ENCODE data around the gene BNIP1.

The BNIP1 gene

DNA sequence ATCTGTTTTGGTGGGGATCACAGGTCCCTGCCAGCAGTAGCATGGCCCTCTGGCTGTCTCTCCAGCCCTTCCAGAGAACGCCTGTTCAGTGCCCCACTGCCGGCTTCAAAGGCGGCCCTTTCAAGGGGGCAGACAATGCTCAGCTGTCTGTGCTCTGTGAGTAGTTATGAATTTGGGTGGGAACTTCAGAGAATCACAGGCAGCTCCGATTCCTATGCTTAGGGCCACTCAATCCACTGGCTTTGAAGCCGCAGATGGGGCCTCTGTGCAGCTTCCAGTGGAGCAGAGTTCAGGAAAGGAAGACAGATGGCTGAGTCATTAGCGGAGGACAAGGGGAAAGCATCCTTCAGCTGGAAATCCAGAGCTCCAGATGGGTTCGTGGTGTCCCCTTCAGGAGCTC, 48.2 kb downstream of the BNIP1 start:
- Histone ChIP-seq H3K9me2 (replicated peaks; ENCODE audit: insufficient read depth, low read length) (no peaks in the 10 kb centered on the region), H3K4me3 (ENCODE audit: low read length) (no peak overlapping the region), H4K20me1 (ENCODE audit: insufficient read depth, low read length) (no peaks in the 10 kb centered on the region), H2AFZ (ENCODE audit: low read length) (no peak overlapping the region), H3K79me2 (ENCODE audit: low read length) (no peaks in the 10 kb centered on the region), H3K4me2 (ENCODE audit: low read depth, low read length) (no peak overlapping the region), H3K9me3 (replicated peaks; ENCODE audit: insufficient read depth, low read length) (no peaks in the 10 kb centered on the region), H3K9ac (ENCODE audit: low read length) (no peak overlapping the region), H3K27ac (ENCODE audit: low read length) (no peak overlapping the region), H3K36me3 (replicated peaks; ENCODE audit: insufficient read depth, low read length) (no peaks in the 10 kb centered on the region), H3K4me1 (ENCODE audit: low read length) (no peaks in the 10 kb centered on the region), H3F3A (ENCODE audit: insufficient read depth, low read length) (no peaks in the 10 kb centered on the region), H3K27me3 (replicated peaks; ENCODE audit: insufficient read depth, low read length) (no peaks in the 10 kb centered on the region)
- no peak for TF ChIP-seq EZH2phosphoT487 (IDR thresholded peaks at IDR 0.05; ENCODE audit: low read length)
- no peak for TF ChIP-seq EZH2 (optimal IDR thresholded peaks at IDR 0.05; ENCODE audit: low read depth, low read length)
- TF ChIP-seq CTCF (IDR thresholded peaks at IDR 0.05; ENCODE audit: low read length): no peak
- DNase-seq: no peak

GRCh38 chr5:173196133-173196952, 52.0 kb downstream of the BNIP1 start:
- H3K4me1 ChIP-seq (ENCODE audit: low read length): no peaks in the 10 kb centered on the region
- TF ChIP-seq EZH2phosphoT487 (IDR thresholded peaks at IDR 0.05; ENCODE audit: low read length) (no peak), CTCF (IDR thresholded peaks at IDR 0.05; ENCODE audit: low read length) (no peak), EZH2 (optimal IDR thresholded peaks at IDR 0.05; ENCODE audit: low read depth, low read length) (no peak)
- H3K4me2 ChIP-seq (ENCODE audit: low read depth, low read length): no peak overlapping the region
- no peak overlapping the region for H2AFZ ChIP-seq (ENCODE audit: low read length)
- H3K9me2 ChIP-seq (replicated peaks; ENCODE audit: insufficient read depth, low read length): no peaks in the 10 kb centered on the region
- no peaks in the 10 kb centered on the region for H4K20me1 ChIP-seq (ENCODE audit: insufficient read depth, low read length)
- no peaks in the 10 kb centered on the region for H3K9me3 ChIP-seq (replicated peaks; ENCODE audit: insufficient read depth, low read length)
- H3K79me2 ChIP-seq (ENCODE audit: low read length): no peaks in the 10 kb centered on the region
- no peak overlapping the region for H3K27ac ChIP-seq (ENCODE audit: low read length)
- no peak for DNase-seq
- no peaks in the 10 kb centered on the region for H3K27me3 ChIP-seq (replicated peaks; ENCODE audit: insufficient read depth, low read length)
- no peaks in the 10 kb centered on the region for H3K36me3 ChIP-seq (replicated peaks; ENCODE audit: insufficient read depth, low read length)
- H3F3A ChIP-seq (ENCODE audit: insufficient read depth, low read length): no peaks in the 10 kb centered on the region
- no peak overlapping the region for H3K4me3 ChIP-seq (ENCODE audit: low read length)
- H3K9ac ChIP-seq (ENCODE audit: low read length): no peak overlapping the region

GRCh38 chr5:173197375-173197891, 53.1 kb downstream of the BNIP1 start:
- Histone ChIP-seq H4K20me1 (ENCODE audit: insufficient read depth, low read length) (no peaks in the 10 kb centered on the region), H3K27ac (ENCODE audit: low read length) (no peak overlapping the region), H3K9me3 (replicated peaks; ENCODE audit: insufficient read depth, low read length) (no peaks in the 10 kb centered on the region), H3K36me3 (replicated peaks; ENCODE audit: insufficient read depth, low read length) (no peaks in the 10 kb centered on the region), H3K9ac (ENCODE audit: low read length) (no peak overlapping the region), H3K79me2 (ENCODE audit: low read length) (no peaks in the 10 kb centered on the region), H3K4me3 (ENCODE audit: low read length) (no peak overlapping the region), H3K4me1 (ENCODE audit: low read length) (no peaks in the 10 kb centered on the region), H3F3A (ENCODE audit: insufficient read depth, low read length) (no peaks in the 10 kb centered on the region), H3K4me2 (ENCODE audit: low read depth, low read length) (no peak overlapping the region), H3K27me3 (replicated peaks; ENCODE audit: insufficient read depth, low read length) (no peaks in the 10 kb centered on the region), H3K9me2 (replicated peaks; ENCODE audit: insufficient read depth, low read length) (no peaks in the 10 kb centered on the region), H2AFZ (ENCODE audit: low read length) (no peak overlapping the region)
- TF ChIP-seq CTCF (IDR thresholded peaks at IDR 0.05; ENCODE audit: low read length) (no peak), EZH2phosphoT487 (IDR thresholded peaks at IDR 0.05; ENCODE audit: low read length) (no peak), EZH2 (optimal IDR thresholded peaks at IDR 0.05; ENCODE audit: low read depth, low read length) (no peak)
- DNase-seq: no peak
